Stimulated activated CD8-positive, alpha-beta memory T cell treated with anti-CD3 and anti-CD28 coated beads, Interleukin-7, amount 100 ng/mL, for 1 hour (primary cell): ENCODE results near the gene FARP1.

Experiments
- DNase-seq, 2 donors: peaks; one replicate each; pipeline ENCODE4 v3.0.0-alpha.2; 2020; ENCODE audit warnings: low read depth in 2 of 2

The FARP1 gene

DNA sequence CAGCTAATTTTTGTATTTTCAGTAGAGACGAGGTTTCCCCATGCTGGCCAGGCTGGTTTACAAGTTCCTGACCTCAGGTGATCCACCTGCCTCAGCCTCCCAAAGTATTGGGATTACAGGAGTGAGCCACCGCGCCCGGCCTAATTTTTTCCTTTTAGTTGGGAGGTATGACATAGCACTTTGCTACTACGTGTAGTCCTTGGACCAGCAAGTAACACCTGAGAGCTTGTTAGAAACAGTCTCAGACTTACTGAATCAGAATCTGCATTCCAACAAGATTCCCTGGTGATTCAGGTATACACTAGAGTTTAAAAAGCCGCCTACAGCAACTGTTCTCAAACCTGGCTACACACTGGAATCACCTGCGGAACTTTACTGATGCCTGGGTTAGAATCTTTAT is 1.8 kb upstream of the FARP1 start:
- no peak for DNase-seq

DNA sequence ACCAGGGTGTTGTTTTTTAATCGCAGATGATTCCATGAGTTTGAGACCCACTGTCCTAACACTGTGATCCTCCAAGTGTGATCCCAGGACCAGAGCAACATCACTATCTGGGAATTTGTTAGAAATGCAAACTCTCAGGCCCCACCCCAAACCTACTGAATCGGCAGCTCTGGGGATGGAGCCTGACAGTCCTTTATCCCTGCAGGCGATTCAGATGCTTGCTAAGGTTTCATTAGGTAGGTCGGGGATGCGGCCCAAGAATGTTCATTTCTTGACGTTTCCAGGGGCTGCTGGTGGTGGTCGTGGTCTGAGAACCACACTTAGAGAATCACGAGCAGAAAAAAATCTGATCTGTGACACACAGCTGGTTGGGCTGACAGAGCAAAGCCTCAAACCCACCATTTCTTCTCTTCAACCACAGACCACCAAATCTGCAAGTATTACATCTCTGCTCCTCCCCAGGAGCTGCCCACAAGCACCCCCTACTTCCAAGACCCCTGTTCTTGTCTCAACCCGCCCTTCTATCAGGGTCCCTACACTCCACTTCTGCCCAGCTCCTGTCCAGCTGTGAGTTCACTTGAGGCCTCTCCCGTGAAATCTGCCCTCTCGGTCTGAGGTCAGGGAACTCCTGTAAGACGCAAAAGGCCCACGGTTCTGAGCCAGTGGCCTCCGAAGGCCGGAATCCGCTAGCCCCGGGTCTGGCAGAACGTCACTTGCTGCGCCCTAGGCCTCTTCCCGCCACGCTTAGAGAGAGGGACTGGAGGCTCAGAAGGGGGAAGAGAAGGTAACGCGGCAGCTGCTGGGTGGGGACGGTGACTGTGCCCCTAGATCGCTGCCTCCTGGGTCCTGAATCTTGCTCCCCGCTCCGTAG is 1.1 kb upstream of the FARP1 start:
- no peak for DNase-seq

DNA sequence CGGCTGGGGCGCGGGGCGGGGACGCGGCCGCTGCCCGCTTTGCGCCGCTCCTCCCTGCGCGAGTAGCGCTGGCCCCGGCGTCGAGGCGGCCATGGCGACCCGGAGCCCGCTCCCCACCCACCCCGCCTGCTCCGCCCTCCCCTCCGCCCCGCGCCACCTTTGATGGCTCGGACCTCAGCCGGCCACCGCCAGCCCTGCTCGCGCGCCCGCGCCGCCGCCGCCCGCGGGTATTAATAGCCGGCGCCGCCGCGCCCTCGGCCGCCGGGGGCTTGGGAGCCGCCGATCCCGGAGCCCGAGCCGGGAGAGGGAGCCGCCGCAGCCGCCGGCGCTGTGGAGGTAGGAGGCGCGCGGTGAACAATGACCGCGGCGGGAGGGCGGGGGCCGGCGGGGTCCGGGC is 261 bp downstream of the FARP1 start:
- no peak for DNase-seq

DNA sequence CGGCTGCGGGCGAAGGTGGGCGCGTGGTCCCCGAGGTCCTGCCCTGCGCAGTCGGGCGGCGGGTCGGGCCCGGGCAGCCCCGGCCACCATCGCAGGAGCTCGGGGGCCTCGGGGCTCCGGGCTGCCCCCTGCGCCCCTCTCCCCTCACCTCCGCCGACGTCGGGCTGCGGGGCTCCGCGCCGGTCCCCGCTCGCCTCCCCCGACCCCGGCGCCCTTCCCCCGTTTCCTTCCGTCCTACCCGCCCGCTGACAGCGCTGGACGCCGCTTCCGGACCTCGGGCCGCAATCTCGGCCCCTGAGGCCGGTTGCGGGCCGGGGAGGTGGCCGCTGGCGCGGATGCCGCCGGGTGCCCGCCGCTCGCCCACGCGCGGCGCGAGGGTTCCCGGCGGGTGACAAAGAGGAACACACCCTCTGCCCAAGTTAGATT is 720 bp downstream of the FARP1 start:
- DNase-seq, result no peak

DNA sequence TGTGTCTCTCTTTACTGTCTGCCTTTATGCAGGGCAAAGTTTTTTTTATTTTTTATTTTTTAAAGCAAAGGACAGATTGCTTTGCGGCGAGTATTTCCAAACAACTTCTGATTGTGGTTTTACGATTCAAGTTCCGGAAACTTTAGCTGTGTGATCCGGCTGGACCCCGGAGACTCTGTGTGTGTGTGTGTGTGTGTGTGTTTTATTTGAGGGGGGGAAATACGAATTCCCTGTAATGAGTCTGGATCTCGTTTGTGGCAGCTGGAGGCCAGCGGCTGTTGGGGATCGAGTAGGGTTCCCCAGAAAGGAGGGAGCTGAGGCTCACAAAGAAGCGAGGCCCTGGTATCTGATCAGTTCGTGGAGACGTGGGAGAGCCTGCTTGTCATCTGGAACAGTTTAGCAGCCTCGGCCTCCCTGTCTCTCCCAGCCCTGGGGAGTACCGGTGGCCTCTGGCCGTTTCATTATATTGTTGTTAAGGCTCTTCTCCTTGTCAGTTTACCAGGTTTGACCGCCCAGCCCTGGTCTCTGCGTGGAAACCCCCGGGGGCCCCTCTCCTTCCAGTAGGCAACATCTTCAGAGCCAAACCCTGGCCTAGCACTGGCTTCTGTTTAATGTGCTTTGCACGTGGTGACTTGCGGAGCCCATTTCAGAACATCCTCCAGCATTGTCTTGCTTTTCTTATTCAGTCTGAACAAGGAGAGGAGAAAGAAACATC is 1.3 kb downstream of the FARP1 start:
- no peak for DNase-seq

DNA sequence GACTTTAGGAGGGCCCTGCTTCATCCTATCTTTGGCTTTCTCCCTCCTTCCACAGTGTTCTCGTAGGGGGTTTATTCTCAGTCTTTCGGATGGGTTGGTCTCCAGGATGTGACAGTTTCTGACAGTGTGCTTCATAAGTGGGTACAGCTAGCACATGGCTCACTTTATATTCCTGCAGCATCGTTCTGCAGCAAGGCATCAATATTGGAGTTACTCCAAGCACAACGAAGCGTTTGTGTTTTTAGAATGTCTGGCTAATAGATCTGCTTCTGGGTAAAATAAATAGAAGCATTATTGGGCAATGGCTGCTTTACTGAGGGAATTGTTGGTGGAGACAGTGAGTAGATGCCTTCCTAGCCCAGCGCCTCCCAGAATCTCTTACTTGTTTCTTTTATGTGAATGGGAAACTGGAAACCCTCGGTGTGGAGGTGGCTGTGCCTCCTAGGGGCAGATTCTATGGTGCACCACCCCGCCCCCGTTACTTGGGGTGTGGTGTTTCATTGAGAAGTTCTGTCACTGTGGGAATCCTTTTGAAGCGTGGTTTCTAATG is 2.0 kb downstream of the FARP1 start:
- DNase-seq, result no peak

DNA sequence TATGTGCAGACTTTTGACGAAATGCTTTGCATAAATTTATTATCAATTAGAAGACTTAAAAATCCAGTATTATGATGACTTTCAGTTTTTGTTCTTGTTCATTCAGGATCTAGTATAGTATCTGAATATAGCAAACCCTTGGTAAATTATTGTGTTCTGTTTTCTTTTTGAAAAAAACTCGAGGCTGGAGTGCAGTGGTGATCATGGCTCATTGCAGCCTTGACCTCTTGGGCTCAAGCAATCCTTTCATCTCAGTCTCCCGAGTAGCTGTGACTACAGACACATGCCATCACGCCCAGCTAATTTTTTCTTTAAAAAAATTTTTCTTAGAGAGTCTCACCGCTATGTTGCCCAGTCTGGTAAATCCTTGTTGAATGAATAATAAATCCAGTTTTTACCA is 4.6 kb downstream of the FARP1 start:
- no peak for DNase-seq

DNA sequence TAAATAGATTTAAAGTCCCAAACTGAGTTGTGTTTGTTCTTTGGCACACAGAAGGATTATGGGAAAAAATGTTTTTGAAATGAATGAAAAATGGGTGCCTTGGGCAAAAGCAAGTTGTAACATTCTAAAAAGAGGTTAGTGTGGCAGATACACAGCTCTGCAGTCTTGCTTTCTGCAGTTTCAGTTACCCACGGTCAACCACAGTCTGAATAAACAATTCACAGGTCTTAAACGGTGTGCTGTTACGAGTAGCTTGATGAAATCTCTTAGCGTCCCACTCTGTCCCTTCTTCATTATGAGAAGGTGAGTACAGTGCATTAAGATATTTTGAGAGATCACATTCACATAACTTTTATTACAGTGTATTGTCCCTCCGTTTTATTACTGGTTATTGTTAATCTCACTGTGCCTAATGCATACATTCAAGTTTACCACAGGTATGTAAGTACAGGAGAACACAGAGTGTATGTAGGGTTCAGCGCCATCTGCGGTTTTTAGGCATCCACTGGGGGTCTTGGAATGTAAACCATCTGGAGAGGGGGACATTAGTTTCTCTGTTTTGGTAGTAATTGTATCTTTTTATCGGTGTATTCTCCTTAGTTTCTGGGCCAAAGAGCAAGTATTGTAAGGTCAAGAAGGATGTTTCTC is 8.1 kb downstream of the FARP1 start:
- no peak for DNase-seq

DNA sequence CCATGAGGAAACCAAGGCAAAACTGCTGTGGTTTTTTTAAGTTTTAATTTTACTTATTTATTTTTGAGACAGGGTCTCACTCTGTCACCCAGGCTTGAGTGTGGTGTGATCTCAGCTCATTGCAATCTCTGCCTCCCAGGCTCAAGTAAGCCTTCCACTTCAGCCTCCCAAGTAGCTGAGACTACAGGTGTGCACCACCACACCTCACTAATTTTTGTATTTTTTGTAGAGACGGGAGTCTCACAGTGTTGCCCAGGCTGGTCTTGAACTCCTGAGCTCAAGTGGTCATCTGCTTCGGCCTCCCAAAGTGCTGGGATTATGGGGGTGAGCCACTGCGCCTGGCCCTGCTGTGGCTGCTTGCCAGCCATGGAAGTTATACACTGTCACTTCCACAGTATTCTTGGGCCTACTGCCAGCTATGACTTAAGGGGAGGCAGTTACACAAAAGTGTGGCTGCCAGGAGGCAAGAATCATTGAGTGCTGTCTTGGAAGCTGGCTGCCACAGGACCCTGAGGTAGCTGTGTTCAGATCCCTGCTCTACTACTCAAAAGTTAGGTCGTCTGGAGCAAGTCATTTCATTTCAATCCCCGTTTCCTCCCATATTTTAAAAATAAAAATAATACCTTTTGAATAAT is 12.7 kb downstream of the FARP1 start:
- no peak for DNase-seq

DNA sequence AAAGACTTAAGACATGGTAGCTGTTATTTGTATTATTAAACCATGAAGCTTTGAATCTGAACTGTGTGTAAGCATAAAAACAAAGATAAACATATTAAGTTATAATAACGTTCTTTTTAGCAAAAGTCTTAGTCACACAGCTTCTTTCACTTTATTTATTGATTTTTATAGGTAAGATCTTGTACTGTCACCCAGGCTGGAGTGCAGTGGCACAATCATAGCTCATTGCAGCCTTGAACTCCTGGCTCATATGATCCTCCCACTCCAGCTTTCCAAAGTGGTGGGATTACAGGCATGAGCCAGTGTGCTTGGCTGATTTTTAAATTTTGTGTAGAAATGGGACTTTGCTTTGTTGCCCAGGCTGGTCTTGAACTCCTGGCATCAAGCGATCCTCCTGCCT is 13.4 kb downstream of the FARP1 start:
- no peak for DNase-seq

DNA sequence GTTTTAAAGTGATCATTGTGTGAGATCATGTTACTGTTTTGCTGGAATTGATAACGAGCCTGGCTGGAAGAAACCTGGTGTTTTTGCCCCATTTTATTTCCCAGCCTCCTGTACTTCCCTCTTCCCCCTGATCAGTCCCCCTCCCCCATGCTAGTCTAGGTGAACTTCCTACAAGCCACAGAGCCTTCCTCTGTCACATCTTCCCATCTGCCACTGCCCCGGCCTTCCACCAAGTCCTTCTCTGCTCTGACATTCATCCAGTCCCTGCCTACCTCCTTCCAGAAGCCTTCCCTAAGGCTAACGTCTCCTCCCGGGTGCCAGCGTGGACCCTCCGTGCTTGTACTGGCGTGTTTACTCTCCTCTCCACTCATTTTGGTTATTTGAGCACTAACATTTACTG is 14.3 kb downstream of the FARP1 start:
- DNase-seq, result no peak

DNA sequence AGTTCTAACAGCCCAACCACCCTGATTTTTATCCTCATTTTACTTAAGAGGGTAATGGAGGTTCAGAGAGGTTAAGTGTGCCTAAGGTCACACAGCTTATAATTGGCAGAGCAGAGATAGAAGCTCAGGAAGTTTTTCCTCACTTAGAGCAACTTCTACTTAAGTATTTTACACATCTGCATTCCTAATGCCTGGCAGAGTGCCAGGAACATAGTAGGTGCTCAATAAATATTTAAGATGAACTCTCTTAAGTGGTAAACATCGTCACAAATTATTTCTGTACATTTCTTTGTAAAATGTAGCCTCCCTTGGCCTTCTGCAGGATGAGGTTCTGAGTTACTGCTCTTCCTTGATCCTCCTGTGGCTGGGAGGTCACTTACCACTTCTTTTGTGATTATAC is 14.7 kb downstream of the FARP1 start:
- DNase-seq, result no peak

DNA sequence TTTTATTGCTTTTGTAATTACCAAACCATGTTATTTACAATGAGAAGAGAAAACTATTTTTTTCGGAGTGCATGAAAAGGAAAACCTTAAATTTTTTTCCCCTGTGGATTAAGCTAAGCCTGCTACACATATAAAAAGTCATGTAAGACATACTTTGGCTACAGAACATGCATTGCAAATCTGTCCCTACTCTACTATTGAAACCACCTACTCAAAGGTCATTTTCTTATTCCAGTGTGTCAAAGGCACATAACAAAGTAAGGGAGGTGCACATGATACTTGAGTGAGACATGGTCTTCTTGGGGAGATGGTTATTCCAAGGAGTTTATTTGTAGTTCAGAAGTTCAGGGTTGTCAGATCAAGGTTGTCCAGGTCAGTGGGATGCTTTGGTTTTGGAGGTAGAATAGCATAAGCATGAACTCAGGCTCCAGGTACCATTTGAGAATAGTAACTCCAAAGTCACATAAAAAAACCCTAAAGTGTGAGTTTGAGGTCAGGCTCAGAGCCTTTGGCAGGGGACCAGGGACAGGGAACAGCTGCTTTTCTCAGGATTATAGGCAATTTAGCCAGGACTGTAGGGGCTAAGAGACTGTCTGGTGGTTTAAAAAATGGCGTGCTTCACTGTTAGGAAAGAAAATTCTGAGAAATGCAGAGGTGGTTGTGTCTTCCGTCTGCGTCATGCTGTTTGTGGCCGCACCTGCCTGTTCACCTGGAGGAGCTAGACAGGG is 15.4 kb downstream of the FARP1 start:
- DNase-seq, result no peak

DNA sequence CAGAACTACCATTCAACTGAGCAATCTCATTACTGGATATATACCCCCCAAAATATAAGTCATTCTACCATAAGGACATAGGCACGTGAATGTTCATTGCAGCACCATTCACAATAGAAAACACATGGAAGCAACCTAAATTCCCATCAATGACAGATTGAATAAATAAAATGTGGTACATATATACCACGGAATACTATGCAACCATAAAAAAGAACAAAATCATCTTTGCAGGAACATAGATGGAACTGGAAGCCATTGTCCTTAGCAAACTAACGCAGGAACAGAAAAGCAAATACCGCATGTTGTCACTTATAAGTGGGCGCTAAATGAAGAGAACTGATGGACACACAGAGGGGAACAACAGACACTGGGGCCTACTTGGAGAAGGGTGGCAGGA is 20.0 kb downstream of the FARP1 start:
- no peak for DNase-seq

DNA sequence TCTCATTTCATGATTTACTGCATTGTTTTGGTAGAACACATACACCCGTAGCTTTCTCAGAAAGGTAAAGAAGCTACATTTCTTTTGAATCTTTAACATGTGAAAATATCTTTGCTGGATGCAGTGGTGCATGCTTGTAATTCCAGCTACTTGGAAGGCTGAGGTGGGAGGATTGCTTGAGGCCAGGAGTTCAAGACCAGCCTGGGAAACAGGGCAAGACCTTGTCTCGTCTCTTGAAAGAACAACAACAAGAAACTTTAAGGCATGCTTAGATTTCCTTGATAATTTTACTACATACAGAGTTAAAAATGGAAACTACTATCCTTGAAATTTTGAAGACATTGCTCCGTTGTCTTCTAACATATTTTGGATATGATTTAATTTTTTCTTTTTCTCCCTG is 26.4 kb downstream of the FARP1 start:
- no peak for DNase-seq

DNA sequence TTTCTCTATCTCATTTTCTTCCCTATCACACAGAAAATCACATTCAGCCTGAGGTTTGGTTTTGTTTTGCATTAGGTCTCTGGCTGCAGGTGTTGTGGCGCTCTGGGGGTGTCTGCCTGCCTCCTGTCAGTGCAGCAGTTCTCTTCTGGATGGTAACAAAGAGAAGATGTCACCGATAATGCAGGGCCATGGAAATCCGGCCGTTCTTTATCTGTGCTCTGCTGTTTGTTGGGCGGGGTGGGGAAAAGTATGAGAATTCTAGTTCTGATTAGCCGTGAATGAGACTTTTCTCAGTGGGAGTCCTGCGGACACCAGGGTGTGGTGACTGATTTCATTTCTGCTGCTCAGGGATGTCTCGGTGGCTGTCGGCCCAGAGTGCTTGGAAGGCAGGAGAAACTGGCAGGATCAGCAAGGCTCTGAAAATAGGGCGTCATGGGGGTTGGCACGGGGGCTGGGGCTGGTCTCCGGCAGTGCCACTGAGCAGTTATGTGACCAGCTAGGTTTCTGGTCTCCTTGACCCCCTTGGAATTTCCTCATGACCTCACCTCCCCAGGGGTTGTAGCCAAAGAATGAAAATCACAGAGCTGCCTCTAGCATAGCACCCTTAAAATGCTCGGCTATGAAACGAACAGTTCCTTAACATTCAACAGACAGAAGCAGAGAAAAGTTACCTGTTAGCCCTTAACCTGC is 29.2 kb downstream of the FARP1 start:
- DNase-seq, result no peak

DNA sequence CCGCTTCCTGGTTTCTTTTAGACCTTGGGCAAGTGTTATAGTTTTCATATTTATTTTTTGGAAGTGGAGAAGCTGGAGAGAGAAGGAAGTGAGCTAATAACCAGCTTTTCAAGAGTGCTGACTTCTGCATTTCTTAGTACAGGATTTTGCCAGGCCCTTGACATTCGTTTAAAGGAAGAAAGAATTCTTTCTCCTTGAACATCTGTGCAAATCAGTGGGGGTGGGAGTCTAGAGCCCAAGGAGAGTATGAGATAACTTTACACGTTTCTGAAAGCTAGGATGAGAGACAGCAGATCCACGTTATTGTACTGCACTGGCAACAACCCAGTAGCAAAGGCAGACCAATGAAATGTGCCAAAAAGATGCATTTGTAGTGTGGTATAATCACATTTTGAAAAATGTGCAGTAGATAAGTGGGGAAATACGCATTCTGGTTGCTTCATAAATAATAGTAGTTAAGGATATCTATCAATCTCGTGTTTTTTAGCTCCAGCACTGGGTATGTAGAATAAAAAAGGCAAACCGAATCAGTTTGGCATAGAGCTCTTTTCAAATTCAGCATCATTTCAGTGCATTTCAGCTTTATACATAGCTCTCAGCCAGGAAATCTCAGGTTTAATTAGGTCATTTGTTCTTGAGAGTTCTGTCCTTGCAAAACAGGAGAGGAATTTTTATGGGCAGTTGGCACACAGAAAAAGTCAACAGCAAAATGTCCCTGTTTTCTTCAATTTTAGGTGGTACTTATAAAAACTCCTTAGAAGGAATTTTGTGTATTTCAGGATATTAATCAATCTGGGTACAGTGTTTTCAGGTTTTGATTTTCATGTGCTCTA is 29.9 kb downstream of the FARP1 start:
- no peak for DNase-seq

DNA sequence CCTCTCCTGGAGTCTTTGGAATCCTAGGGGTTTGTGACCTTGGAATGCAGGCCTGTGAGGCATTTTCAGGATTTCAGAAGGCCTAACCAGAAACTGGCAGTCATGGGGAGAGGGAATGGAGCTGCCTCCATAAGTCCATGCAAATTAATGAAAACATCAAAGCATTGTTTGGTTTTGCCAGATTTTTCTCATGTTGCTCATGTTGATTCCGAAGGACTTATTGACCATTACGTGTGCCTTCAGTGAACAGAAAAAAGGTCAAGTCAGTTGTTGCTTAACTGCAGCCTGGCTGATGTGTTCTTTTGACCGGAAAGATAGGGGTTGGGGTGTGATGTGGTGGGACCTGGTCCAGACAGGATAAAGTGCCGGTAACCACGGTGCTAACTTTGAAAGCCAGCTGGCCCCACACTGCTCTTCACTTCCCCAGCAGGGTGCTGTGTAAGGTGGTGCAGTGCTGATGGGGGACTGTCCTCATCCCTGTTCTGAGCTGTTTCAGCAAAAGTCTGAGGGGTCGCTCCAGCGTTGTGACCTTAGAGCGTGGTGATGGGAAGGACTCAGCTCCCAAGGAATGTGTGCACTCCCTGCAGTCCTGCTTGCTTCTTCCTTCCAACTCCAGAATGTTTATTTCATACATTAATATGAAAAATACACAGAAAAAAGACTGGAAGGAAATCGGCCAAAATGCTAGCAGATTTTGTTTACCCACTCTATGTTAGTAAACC is 30.7 kb downstream of the FARP1 start:
- no peak for DNase-seq

DNA sequence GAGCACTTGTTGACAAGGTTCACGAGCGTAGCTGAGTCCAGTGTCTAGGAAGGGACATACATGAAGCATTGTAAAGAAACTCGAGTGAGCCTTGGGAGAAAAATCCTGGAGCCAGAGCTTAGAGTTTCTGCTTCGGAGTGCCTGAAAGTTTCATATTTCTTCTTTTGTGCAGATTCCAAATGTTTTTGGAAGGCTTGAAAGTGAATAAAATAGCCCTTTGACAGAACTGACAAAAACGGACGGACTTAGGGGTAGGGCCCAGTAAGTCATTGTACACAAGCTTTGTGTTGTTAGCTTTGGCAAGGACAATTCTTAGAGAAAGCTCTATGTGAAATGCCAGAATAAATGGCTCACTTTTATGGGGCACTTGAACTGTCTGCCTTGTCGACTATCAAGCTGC is 31.4 kb downstream of the FARP1 start:
- no peak for DNase-seq
